Effector CD4-positive, alpha-beta T cell (primary cell): ENCODE measurements around the gene ASPHD1.

Experiments
- DNase-seq: peaks from one replicate; pipeline ENCODE4 v3.0.0-alpha.2; 2020

The ASPHD1 gene

DNA sequence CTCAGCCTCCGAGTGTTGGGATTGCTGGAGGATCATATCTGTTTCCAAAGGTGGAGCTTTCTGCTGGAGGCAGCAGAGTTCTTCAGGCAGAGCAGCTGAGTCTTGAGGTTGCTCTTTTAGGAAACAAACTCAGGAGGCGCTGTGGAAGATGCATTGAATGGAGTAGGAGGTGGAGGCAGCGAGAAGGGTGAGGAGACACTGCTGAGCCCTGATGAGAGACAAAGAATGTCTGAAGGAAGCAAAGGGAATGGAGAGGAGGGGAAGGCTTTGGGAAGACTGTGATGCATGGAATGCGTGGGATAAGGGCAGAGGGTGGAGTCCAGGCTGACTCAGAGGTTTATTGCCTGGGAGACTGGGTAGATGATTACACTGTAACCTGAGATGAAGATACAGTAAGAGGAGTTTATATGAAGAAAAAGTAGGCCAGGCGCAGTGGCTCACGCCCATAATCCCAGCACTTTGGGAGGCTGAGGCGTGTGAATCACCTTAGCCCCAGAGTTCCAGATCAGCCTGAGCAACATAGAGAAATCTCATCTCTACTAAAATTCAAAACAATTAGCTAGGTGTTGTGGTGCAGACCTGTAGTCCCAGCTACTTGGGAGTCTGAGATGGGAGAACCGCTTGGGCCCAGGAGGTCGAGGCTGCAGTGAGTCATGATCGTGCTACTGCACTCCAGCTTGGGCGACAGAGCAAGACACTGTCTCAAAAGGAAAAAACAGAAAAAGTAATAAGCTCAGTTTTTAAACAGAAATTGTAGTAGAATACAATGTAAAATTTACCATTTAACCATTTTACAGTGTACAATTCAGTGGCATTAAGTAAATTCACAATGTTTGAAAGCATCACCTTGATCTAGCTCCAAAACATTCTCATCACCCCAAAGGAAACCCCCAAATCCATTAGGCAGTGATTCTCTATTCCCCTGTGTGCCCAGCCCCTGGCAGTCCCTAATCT, 43.8 kb downstream of the ASPHD1 start:
- no peak for DNase-seq

DNA sequence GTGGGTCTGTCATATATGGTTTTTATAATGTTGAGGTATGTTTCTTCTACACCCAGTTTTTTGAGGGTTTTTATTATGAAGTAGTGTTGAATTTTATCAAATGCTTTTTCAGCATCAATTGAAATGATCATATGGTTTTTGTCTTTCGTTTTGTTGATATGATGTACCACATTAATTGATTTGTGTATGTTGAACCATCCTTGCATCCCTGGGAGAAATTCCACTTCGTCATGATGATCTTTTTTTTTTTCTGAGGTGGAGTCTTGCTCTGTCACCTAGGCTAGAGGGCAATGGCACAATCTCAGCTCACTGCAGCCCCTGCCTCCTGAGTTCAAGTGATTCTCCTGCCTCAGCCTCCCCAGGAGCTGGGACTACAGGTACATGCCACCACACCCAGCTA, 47.6 kb downstream of the ASPHD1 start:
- DNase-seq, result no peak

DNA sequence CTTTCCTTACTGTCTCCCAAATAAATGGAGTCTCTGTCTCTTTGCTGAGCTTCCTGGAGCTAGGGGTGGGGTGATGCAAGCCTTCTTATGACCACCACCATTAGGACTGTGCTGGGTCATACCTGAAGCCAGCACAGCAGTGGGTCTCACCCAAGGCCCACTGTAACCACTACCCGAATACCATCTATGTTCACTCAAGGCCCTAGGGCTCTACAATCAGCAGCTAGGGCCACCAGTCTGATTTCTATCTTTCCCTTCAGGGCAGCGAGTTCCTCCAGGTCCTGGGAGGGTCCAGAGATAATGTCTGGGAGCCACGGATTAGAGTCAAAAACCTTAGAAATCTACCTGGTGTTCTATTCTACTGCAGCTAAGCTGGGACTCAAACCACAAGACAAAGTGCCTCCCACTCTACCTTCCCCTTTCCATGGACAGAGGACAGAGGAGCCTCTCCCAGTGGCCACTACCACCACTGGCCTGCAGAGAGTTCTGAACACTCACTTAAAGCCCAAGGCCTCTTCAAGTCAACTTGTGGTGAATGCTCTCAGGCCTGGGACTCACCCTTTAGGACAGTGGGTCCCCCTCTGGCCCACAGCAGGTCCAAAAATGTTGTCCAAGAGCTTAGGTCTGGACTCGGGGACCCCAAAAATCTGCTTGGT, 50.6 kb downstream of the ASPHD1 start:
- no peak for DNase-seq

DNA sequence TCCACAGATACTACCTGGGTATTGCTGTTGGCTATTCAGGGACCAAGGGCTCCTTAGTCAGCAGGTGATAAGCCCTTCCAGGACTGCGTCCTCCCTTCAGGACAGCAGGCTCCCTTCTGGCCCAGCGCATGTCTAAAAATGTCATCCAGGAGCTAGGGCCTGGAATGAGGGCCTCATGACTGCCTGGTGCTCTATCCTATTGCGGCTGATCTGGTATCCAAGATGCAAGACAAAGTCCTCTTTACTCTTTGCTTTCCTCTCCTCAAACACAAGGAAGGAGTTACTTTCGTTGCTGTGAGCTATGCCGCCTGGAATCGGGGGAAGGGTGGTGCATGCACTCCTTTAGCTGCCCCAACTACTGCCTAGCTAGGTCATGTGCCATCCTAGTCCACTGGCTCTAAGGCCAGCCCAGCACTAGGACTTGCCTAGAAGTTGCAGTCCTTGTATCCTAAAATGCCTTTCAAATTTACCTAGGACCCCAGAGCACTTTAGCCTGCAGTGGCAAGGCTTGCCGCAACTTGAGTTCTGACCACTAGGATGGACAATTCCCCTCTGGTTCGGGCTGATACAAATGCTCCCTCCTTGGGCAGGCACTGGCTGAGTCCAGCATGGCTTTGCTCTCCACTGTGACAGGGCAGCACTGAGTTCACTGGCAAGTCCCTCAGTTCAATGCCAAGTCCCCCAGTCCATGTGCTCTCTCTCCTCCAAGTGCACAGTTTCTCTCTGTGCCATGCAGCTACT, 51.5 kb downstream of the ASPHD1 start:
- DNase-seq, result no peak
